GM21528 (cell line): ENCODE data around the gene IFNAR1.
"Not testable (repeated sequence)": the region's sequence is repeated elsewhere in the genome, so short reads cannot be mapped to it uniquely, and the experiment has no call there.

Source experiments
- ATAC-seq: cut with Tn5 transposase; IDR thresholded peaks from one replicate; pipeline ENCODE4 v1.9.1; 2021; ENCODE audit warnings: mild to moderate bottlenecking, moderate library complexity; ENCODE audit not compliant: unreplicated experiment, low FRiP score

Gene IFNAR1

DNA sequence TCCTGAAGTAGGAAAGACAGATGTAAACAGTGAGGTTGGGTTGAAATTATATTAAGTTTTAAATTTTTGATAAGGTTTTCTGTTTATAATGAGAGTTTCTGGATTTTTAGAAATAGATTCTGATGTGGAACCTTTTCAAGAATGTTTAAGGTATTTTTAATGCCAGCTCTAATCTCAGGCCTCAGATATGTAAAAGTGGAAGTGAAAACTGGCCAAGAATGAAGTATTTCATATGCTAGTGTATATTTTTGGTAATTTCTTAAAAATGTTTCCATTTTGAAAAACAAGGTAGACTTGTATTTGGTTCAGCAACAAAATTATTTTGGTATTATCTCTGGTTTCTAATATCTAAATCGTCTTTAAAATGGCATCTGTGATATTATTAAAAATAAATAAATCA, 14.4 kb downstream of the IFNAR1 start:
- no peak for ATAC-seq

DNA sequence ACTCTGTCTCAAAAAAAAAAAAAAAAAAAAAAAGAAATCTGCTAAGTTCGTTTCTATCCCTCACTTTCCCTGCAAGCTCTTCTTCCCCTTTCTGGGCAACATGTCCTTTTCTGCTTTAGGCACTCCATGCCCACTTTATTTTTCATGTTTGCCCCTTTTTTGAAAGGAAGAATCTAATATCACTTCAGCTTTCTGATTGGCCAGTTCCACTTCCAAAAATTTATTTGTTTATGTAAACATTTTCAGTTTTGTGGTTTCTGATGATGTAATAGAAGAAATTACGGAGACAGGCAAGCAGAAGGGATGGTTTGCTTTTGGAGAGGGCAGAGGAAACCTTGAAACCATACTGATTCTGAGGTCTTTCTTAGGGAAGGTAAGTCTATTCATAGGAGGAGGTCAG, 15.1 kb downstream of the IFNAR1 start:
- no peak for ATAC-seq

DNA sequence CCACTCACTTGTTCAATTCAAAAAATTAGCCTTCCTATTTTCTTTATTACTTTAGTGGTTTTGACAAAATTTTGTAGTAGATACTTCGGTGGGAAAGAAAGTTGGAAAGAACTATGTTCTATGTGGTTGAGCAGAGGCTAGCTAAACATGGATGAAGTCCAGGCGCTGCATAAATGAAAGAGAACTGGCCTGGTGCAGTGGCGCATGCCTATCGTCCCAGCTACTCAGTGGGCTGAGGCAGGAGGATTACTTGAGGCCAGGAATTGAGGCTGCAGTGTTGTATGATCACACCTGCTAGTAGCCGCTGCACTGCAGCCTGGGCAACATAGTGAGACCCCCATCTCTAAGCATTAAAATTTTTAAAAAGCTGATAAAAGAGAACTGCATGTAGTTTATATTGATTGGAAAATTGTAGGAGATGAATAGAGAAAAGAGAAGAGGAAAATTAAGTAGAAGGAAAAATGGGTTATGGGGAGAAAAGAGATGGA, 21.0 kb downstream of the IFNAR1 start:
- no peak for ATAC-seq

DNA sequence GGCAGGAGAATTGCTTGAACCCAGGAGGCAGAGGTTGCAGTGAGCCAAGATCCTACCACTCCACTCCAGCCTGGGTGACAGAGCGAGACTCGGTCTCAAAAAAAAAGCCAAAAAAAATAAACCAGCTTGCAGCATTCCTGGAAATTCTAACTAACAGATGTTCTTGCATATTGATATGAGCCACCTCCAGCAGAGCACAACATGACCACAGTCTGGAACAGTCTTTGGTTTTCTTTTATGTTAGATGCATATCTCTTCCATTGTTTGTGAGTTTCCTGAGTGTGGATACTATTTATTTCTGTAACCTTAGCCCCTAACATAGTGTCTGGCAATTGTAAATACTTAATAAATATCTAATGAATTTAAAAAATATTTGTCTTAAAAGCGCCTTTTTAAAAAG, 23.9 kb downstream of the IFNAR1 start:
- ATAC-seq: no peak

DNA sequence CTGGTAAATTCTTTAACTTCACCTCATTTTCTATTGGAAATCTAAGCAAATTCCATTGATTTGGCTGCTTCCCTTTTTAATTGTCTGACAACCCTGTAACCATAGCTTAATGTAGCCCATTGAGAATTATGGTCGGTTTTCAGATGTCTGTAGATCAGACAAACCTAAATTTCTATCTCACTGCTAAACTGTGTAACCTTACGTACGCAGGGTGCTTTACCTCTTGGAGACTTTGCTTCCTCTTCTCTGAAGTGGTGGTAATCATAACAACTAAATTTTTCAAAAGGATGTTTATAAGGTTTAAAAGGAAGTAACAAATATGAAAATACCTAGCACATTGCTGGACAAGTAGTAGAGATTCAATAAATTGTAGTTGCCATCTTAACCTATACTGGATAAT, 25.9 kb downstream of the IFNAR1 start:
- no peak for ATAC-seq

DNA sequence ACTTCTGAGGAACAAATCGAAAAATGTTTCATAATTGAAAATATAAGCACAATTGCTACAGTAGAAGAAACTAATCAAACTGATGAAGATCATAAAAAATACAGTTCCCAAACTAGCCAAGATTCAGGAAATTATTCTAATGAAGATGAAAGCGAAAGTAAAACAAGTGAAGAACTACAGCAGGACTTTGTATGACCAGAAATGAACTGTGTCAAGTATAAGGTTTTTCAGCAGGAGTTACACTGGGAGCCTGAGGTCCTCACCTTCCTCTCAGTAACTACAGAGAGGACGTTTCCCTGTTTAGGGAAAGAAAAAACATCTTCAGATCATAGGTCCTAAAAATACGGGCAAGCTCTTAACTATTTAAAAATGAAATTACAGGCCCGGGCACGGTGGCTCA, 30.6 kb downstream of the IFNAR1 start:
- no peak for ATAC-seq

DNA sequence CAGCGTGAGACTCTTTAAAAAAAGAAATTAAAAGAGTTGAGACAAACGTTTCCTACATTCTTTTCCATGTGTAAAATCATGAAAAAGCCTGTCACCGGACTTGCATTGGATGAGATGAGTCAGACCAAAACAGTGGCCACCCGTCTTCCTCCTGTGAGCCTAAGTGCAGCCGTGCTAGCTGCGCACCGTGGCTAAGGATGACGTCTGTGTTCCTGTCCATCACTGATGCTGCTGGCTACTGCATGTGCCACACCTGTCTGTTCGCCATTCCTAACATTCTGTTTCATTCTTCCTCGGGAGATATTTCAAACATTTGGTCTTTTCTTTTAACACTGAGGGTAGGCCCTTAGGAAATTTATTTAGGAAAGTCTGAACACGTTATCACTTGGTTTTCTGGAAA, 31.2 kb downstream of the IFNAR1 start:
- ATAC-seq: no peak

DNA sequence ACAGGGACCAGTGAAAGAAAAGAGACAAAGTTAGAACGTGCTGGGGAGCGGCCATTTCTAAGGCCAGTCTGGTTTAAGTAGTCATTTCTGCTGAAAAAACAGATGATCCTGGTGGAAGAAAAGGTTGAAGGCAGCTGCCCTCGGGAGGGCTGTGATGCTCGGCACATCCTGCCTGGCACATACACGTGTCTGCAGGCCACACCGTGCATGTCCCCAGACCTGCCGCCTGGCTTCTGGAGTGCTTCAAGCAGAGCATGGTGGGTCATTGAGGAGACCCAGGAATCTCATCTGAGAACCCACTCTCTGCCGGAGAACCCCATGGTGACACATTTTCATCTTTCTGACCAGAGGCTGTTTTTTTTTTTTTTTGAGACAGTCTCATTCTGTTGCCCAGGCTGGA, 32.4 kb downstream of the IFNAR1 start:
- ATAC-seq: no peak

DNA sequence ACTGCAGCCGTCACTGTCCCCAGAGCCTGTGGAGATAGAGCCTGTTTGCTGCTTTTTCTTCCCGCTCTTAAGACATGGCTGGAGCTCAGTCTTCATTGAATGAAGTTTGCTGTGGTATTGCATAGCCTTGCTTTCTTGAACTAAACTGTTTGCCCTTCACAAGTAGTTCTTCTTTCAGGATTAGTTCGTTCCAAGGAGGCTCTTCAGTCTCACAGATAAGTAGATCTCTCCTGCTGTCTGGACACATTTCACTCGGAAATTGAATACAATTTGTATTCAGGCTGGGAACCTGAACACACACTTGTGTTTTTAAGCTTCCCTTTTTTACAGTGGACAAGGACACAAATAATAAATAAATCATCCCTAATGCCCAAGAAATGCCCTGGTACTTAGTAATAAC, 34.7 kb downstream of the IFNAR1 start:
- no peak for ATAC-seq

DNA sequence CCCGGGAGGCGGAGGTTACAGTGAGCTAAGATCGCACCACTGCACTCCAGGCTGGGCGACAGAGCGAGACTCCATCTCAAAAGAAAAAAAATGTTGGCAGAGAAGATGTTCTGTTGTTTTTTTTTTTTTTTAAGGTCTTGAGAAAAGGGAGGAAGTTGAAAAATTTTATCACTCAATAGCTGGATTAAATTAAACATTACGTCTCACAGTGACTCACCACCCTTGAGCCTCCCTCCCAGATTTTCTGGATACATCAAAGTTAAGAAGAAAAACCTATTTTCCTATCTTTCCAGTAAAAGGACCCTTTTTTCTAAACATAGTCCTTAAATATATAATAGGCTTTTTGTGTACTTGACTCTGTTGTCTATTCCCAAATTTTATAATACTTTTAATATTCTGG, 35.5 kb downstream of the IFNAR1 start:
- ATAC-seq: no peak

DNA sequence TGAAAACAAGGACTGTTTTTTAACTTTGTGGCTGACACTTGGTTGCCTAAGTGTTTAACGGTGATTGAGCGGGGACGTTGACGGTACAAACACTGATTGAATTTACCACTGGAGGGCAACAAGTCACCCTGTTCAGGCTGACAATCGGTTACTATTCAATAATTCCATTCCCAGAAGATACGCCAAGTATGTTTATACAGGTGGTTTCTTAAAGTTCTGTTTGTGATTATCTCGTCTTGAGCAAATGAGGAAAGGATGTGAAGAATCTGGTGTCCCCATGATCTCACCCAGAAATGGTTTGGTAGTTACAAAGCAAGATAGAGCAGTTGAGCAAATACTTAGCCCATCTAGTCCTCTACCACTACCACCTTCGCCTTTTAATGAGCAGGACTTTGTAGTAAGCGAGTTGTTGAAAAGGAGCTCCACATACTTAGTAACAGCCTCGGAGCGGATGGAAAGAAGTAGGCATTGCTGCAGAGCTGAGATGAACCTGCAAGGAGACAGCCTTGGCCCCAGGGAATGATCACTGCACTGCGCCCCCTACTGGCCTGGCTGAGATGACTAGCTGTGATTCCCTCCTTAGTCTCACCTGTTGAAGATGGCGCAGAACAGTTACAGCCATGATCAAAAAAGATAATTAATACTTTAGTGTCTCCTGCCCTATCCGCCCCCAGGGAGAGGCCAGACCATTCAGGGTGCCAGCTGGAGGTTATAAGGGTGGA, 36.3 kb downstream of the IFNAR1 start:
- peak; percentile 68 for ATAC-seq

DNA sequence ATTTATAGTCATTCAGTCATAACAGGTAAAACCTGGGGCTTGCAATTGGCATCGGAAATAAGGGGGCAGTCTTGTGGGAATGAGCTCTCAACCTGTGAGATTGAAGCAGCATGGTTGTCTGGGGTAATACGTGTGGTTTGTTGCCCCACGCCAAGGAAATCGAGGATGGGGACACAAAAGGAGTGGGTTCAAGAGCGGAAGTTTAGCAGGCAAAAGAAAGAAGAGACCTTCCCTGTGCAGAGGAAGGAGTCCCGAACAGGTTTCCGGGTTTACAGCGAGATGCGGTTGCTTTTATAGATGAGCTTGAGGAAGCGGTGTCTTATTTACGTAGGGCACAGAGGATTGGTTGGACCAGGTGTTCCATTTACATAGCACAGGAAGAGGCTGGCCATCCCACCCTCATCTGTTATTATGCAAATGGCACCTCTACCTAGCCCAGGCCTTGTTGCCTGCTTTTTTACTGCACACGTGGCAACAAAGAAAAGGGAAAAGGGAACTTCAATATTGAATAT, 37.3 kb downstream of the IFNAR1 start:
- no peak for ATAC-seq

DNA sequence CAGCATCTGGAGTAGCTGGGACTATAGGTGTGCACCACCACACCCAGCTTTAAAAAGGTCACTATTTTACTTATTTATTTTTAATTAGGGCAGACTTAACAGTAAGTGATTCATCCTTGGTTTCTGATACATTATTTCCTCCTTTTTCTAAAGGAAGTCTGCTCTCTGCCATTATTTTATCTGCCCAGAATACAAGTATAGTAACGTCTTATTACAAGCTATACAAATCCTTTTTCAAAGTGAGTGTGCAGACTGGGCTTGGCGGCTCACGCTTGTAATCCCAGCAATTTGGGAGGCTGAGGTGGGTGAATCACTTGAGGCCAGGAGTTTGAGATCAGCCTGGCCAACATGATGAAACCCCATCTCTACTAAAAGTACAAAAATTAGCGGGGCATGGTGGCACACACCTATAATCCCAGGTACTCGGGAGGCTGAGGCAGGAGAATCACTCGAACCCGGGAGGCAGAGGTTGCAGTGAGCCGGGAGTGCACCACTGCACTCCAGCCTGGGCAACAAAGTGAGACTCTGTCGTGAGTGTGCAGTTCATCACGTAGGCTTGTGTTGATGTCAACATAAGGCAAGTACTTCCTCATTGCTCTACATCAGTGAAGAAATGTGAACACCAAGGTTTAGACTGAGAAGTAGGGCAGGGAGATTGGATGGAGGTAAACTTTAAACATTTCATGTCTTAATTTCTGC, 39.3 kb downstream of the IFNAR1 start:
- ATAC-seq: not testable (repeated sequence)

DNA sequence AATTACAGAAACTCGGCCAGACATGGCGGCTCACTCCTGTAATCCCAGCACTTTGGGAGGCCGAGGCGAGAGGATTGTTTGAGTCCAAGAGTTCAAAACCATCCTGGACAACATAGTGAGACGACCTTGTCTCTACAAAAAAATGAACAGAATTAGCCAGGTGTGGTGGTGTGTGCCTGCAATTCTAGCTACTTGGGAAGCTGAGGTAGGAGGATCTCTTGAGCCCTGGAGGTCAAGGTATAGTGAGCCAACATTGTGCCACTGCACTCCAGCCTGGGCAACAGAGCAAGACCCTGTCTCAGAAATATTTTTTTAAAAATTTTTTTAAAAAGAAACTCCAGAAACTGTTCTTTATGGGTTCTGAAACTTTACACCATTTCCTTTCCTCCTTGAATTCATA, 40.1 kb downstream of the IFNAR1 start:
- no peak for ATAC-seq

DNA sequence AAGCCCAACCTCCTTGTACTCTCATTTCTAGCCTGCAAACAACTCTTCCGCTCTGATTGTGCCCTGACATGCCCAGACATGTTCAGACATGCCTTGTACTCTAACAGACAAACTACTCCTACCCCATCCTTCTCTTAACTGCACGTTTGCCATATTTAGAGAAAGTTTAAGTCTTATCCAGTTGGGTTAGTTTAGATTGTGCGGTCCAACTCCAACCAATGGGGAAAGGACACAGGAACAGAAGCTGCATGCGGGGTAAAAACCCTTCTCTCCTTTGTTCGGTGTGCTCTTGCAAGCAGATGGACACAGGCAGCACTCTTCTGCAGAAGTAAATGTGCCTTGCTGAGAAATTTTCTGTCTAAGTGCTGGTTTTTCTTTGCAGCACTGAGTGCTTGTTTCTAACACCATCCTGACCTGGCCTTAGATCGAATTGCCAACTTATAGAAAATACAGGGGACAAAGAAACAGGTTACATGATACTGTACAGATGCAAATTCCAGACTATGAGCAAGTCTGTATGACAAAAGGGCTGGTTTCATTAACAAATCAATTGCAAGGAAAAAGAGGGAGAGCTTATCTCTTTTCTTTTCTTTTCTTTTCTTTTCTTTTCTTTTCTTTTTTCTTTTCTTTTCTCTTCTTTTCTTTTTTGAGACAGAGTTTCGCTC, 42.7 kb downstream of the IFNAR1 start:
- no peak for ATAC-seq

DNA sequence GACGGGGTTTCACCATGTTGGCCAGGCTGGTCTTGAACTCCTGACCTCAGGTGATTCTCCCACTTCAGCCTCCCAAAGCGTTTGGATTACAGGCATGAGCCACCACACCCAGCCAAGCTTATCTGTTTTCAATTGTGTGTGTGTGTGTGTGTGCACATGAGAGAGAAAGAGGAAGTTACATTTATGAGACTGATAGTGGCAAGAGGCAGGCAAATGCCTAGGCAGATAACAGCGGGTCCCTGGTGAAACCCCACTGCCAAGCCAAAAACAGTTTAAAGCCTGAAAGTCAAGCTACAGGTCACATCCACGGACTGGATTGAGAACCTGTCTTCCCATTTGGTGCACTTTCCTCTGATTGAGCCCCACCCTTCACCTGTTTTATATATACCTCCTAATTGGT, 43.4 kb downstream of the IFNAR1 start:
- ATAC-seq: no peak

DNA sequence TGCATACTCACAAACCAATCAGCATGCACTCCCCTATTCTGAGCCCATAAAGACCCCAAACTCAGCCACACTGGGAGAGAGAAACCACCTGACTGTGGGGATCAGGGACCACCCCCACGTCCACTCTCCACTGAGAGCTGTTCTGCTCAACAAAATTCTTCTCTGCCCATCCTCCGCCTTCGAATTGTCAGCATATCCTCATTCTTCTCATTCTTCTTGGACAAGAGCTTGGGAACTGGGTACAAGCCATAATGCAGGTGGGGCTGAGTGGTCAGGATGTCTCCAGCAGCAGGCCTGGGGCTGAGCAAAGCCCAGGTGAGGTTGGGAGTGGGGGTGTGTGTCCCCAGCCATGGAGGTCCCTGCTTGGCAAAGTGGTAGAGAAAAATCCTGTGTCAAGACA, 43.8 kb downstream of the IFNAR1 start:
- no peak for ATAC-seq

DNA sequence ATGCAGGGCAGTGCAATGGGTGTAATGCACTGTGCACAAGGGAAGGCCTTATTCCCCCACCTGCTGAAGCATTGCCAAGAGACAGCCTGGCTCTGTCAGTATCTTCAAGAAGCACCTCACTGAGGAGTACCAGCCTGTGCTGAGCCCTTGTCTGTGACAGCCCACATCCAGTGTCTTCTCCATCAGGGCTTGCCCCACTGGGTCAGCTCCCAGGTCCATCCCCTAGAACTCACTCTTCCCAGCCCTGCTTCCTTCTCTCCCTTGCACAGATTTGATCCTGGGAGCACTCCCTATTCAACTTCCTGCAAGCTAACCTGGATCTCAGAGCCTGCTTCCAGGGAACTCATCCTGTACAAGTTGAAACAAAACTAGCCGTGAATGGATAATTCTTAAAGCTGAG, 44.8 kb downstream of the IFNAR1 start:
- no peak for ATAC-seq

DNA sequence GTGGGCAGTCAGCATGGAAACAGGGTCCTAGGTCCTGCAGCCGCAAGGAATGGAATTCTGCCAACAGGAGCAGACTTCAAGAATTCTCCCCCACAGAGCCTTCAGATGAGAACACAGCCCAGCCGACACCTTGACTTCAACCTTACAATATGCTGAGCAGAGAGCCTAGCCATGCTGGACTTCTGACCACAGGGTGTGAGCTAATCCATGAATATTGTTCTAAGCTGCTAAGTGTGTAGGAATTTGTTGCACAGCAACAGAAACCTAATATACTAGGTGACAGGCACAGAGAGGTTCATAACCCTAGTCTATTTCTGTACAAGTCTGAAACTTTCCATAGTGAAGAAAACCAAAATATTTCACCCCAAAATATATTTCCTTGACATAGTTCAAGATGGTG, 45.5 kb downstream of the IFNAR1 start:
- ATAC-seq: no peak

DNA sequence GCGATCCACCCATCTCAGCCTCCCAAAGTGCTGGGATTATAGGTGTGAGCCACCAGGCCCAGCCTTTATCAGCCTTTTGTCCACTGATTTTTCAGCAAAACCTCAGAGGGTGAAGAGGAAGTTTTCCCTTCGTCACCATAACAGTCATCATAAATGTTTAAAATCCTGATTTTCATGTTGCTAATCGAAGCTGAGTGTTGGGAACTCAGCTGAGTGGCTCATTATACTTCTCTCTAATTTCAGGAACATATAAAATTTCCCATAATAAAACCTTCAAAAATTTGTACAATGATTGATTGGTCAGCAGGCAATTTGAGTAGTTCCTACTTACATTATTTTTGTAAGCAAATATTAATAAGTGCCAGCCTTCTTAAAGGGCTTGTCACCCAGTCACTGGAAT, 46.6 kb downstream of the IFNAR1 start:
- ATAC-seq: no peak

DNA sequence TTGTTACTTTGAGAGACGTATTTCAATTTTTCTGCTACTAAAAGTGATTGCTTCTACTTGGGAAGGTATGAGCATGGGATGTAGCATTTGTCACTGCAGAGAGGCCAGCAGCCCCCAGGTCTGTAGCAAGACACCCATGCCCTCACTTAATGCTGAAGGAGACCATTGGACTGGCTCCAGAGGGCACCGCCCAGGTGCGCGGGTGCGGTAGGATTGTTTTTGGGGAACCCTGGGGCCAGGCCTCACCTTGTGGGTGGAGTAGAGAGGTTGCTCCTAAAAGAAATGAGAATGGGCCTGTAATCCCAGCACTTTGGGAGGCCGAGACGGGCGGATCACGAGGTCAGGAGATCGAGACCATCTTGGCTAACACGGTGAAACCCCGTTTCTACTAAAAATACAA, 47.8 kb downstream of the IFNAR1 start:
- no peak for ATAC-seq

DNA sequence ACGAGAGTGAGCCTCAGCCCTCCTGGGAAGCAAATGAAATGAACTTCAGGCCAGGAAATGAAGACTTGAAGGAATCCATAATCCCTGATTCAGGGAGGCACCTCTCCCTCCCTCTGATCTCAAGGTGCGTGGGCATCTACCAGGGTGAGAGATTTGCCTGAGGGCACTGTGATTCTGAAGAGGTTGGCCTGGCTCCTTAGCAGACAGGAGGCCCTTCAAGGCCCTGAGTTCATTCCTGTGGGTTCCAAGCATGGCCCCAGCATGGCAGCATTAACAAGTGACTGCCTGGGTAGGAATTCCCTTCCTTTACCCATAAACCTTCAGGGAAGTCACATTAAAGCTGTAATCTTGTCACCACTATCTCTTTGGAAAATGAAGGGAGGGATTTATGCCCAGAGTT, 48.7 kb downstream of the IFNAR1 start:
- ATAC-seq: no peak
